HG03521 (cell line): ENCODE results near the gene WSCD1.

Source experiments
- ATAC-seq: cut with Tn5 transposase; IDR thresholded peaks from one replicate; pipeline ENCODE4 v1.9.1; 2021; ENCODE audit warnings: mild to moderate bottlenecking, moderate library complexity; ENCODE audit not compliant: unreplicated experiment

Gene WSCD1

GRCh38 chr17:6084311-6085161 is 14.4 kb downstream of the WSCD1 start:
- no peak for ATAC-seq

- no peak for ATAC-seq
These were observed 15.6 kb downstream of the WSCD1 start for GRCh38 chr17:6085812-6086211.

- ATAC-seq, result no peak
These were observed 16.6 kb downstream of the WSCD1 start for GRCh38 chr17:6086603-6087400.

- no peak for ATAC-seq
These were observed 18.0 kb downstream of the WSCD1 start for GRCh38 chr17:6088141-6088540.

GRCh38 chr17:6090253-6090652 is 20.1 kb downstream of the WSCD1 start:
- no peak for ATAC-seq

GRCh38 chr17:6092182-6092902 is 22.2 kb downstream of the WSCD1 start:
- ATAC-seq, result no peak

GRCh38 chr17:6092903-6093468 is 22.8 kb downstream of the WSCD1 start:
- no peak for ATAC-seq

- ATAC-seq, result no peak
These were observed 24.3 kb downstream of the WSCD1 start for GRCh38 chr17:6094453-6094852.

- no peak for ATAC-seq
These were observed 24.7 kb downstream of the WSCD1 start for GRCh38 chr17:6094926-6095325.

GRCh38 chr17:6095501-6095900 is 25.3 kb downstream of the WSCD1 start:
- no peak for ATAC-seq

GRCh38 chr17:6096201-6097004 is 26.2 kb downstream of the WSCD1 start:
- no peak for ATAC-seq

GRCh38 chr17:6097005-6097279 is 26.8 kb downstream of the WSCD1 start:
- no peak for ATAC-seq

GRCh38 chr17:6098050-6098822 is 28.1 kb downstream of the WSCD1 start:
- ATAC-seq, result no peak

- no peak for ATAC-seq
These were observed 28.6 kb downstream of the WSCD1 start for GRCh38 chr17:6098823-6099180.

GRCh38 chr17:6099492-6099891 is 29.3 kb downstream of the WSCD1 start:
- no peak for ATAC-seq

GRCh38 chr17:6100146-6100545 is 30.0 kb downstream of the WSCD1 start:
- no peak for ATAC-seq

GRCh38 chr17:6100891-6101500 is 30.8 kb downstream of the WSCD1 start:
- no peak for ATAC-seq

GRCh38 chr17:6101706-6102105 is 31.5 kb downstream of the WSCD1 start:
- no peak for ATAC-seq

- ATAC-seq, result no peak
These were observed 32.4 kb downstream of the WSCD1 start for GRCh38 chr17:6102615-6103014.
